GM18861 (cell line): ENCODE data around the gene SLX4IP.

Experiments used
- ATAC-seq: cut with Tn5 transposase; IDR thresholded peaks from one replicate; pipeline ENCODE4 v1.9.1; 2021; ENCODE audit not compliant: unreplicated experiment

The SLX4IP gene

DNA sequence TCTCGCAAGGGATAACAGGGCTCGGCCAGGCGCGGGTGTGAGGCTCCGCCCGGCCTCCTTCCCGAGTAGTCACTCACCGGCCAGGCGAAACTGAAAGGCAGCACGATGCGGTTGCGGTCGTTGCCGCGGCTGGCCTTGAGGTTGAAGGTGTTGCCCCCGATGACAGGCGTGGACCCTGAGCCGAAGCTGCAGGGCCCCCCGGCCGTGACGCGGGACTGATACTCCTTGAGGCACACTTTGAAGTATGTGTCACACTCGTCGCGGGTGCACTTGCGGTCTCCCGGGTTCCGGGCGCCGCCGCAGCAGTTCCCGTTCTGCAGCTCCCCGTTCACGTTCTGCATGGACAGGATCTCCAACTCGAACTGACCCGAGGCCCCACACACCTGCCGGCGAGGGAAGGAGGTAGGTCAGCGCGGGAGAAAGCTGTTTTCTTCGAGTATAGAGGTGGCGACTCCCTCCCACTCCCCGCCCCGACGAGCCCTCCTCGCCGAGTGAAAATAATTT lies 237.6 kb downstream of the SLX4IP start:
- no peak for ATAC-seq

- ATAC-seq = no peak
Observed at GRCh38 chr20:10673176-10673841, 238.2 kb downstream of the SLX4IP start.

GRCh38 chr20:10673842-10674683 lies 239.0 kb downstream of the SLX4IP start, which contains the start of gene JAG1:
Gene JAG1, minus strand, starts transcription at chr20:10673999. Its CDS starts 469 bp downstream, at chr20:10673530.
- ATAC-seq = peak; percentile 48

DNA sequence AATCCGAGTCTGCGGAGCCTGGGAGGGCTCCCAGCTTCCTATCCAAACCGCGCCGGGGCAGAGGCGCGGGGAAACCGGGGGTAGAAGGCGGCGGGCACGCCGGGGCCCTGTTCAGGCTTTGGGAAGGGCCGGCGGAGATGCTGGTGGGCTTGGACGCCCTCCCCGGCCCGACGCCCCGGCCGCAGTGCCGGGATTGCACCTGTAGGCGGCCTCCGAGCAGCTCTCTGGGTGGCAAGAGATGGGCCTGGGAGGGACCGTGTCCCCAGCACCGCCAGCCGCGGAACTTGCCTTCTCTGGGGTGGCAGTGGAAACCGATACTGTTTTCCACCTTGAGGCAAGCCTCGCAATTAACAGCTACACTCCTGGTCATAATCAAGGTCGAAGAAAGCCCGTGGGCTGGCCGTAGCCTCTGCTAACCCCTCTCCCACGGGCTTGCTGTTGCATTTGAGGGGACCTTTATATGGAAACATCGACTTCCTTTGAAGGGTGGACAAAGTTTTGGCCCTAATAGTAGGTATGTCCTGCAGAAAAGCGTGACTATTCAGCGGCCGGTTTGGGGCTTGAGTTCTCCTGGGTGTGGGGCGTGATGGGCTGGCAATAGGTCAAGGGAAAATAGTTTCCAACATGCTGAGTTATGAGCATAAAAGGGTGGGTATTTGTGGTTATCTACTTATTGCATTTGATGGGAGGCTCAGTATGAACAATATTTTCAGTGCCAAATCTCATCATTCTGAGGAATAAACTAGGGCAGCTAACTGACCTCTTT lies 239.8 kb downstream of the SLX4IP start:
- peak; percentile 34 for ATAC-seq

DNA sequence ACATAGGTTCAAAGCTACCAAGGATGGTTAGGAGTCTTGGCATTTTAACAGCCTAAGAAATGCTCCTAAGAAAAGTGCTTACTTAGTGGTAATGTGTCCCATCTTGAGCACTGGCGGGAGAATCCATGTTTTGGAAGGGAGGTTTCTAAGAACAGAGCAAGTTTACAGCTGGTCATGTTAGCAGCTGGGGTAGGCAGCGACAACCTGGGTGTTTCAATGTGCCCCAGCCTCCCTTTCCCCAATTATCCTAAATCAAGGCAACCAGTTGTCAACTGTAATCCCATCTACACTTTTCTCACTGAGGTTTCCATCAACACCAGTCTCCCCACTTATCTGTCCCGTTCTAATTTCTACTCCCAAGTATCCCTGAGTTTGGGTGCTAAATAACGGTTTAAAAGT lies 240.3 kb downstream of the SLX4IP start:
- no peak for ATAC-seq

DNA sequence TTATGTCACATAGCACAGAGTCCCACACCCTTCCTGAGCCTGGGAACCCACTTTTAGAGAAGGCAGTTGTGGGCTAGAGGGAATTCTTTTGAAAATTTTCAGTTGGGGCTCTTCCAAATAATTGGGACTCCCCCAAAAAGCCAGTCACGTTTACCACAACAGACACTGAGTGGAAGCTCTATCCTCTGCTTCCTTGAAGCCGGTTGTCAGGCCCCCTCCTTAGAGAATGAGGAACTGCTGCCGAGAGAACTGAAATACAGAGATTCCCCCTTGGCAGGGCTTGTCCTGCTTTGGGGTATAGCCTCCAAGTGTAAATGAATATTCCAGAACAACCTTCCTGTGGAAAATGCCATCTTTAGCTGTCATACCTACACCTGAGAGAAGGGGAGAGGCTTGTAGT lies 241.4 kb downstream of the SLX4IP start:
- ATAC-seq = no peak
